Endothelial cell of umbilical vein (primary cell): ENCODE data around the gene CXCL16. TPM values are rescaled to one million over a fixed set of nuclear protein-coding genes. Genes with fewer than 3 reads are reported as not detected.

Experiments
- BruUV-seq: library from RNA; stranded (reverse); fragments of 400-500 nt; replicated peaks from 2 replicates; lab custom pipeline; 2021; lab: Mats Ljungman, UMichigan
- CTCF ChIA-PET: fragments of 300-600, 350-600 bp; sonication (Branson Sonifier 250); formaldehyde crosslinking; loops from one replicate; lab custom pipeline; 2021; ENCODE audit warnings: antibody characterized with exemption, inconsistent platforms; lab: Charles Lee
- POLR2A ChIA-PET: fragments of 300-600, 350-600 bp; sonication (Branson Sonifier 250); formaldehyde crosslinking; loops from one replicate; lab custom pipeline; 2021; ENCODE audit warnings: antibody characterized with exemption, inconsistent platforms; lab: Charles Lee
- DNase-seq: peaks from one replicate; pipeline ENCODE4 v3.0.0-alpha.2; 2011; ENCODE audit warnings: low read depth, low spot score
- FAIRE-seq: peaks from 2 replicates; lab custom pipeline; 2011; peaks lifted over from hg19 to GRCh38; lab: Jason Lieb, UNC
- H2AFZ ChIP-seq: 2 replicates; pipeline ENCODE4 v1.6.0; 2012; ENCODE audit warnings: low read depth, low read length, control low read depth, inconsistent platforms
- H3K27ac ChIP-seq: 2 replicates; pipeline ENCODE4 v1.5.1; 2011; ENCODE audit warnings: low read depth, mild to moderate bottlenecking, control low read depth, low read length, moderate library complexity; ENCODE audit not compliant: insufficient read depth
- H3K27me3 ChIP-seq, 2 experiments: 2 replicates each; pipeline versions ENCODE4 v1.6.0 to v1.6.1; 2011; ENCODE audit warnings: low read length in 2 of 2, mixed read lengths in 1 of 2; ENCODE audit not compliant: control insufficient read depth in 2 of 2, insufficient read depth in 2 of 2
- H3K36me3 ChIP-seq, 2 experiments: 2 replicates in 1 of 2; 3 replicates in 1 of 2; pipeline ENCODE4 v1.5.1; 2011; ENCODE audit warnings: low read length in 2 of 2, mild to moderate bottlenecking in 1 of 2, moderate library complexity in 1 of 2; ENCODE audit not compliant: control insufficient read depth in 2 of 2, insufficient read depth in 2 of 2; ENCODE audit errors: extremely low read depth in 1 of 2
- H3K4me1 ChIP-seq: 3 replicates; pipeline ENCODE4 v1.5.1; 2011; ENCODE audit warnings: mild to moderate bottlenecking, low read length; ENCODE audit not compliant: control insufficient read depth, insufficient read depth; ENCODE audit errors: extremely low read depth
- H3K4me2 ChIP-seq: 2 replicates; pipeline ENCODE4 v1.6.1; 2011; ENCODE audit warnings: low read length, control low read depth, mixed read lengths; ENCODE audit not compliant: insufficient read depth
- H3K4me3 ChIP-seq, 3 experiments: fragments of 200-600 bp in 1 of 3; sonication (generic), shearing (Covaris generic) in 1 of 3; replicated peaks in 1 of 3; 2 replicates each; pipeline ENCODE4 v1.5.1; 2011 to 2016; ENCODE audit warnings: control low read depth in 3 of 3, low read length in 3 of 3, mild to moderate bottlenecking in 2 of 3, inconsistent platforms in 1 of 3, low read depth in 1 of 3, moderate library complexity in 1 of 3; ENCODE audit not compliant: insufficient read depth in 1 of 3
- H3K79me2 ChIP-seq: 2 replicates; pipeline ENCODE4 v1.6.0; 2012; ENCODE audit warnings: low read length, inconsistent platforms; ENCODE audit not compliant: control insufficient read depth, insufficient read depth
- H3K9ac ChIP-seq: replicated peaks from 2 replicates; pipeline ENCODE3; 2011; ENCODE audit warnings: low read length, control low read depth; ENCODE audit not compliant: insufficient read depth; ENCODE audit errors: extremely low read depth
- H3K9me1 ChIP-seq: replicated peaks from 3 replicates; pipeline ENCODE4 v1.6.0; 2011; ENCODE audit warnings: mild to moderate bottlenecking, low read length; ENCODE audit not compliant: control insufficient read depth, insufficient read depth; ENCODE audit errors: extremely low read depth
- H3K9me3 ChIP-seq: replicated peaks from 2 replicates; pipeline ENCODE4 v1.5.1; 2012; ENCODE audit warnings: low read length, inconsistent platforms; ENCODE audit not compliant: control insufficient read depth, insufficient read depth
- H4K20me1 ChIP-seq: replicated peaks from 2 replicates; pipeline ENCODE3; 2011; ENCODE audit warnings: mild to moderate bottlenecking, low read length; ENCODE audit not compliant: control insufficient read depth, insufficient read depth; ENCODE audit errors: extremely low read depth
- FOS ChIP-seq: IDR thresholded peaks from 2 replicates; pipeline ENCODE4 v1.6.1; 2011; ENCODE audit warnings: mild to moderate bottlenecking, low read length, moderate library complexity, borderline replicate concordance; ENCODE audit not compliant: insufficient read depth
- GATA2 ChIP-seq: IDR thresholded peaks from 2 replicates; pipeline ENCODE4 v1.7.0; 2011; ENCODE audit warnings: low read depth, mild to moderate bottlenecking, moderate library complexity, mixed read lengths, low read length; ENCODE audit not compliant: insufficient read length, insufficient read depth
- JUN ChIP-seq: IDR thresholded peaks from 2 replicates; pipeline ENCODE4 v1.6.1; 2011; ENCODE audit warnings: borderline replicate concordance, low read depth; ENCODE audit not compliant: insufficient read length, insufficient read depth
- MYC ChIP-seq: IDR thresholded peaks from one replicate; pipeline ENCODE4 v1.6.1; 2011; ENCODE audit warnings: mild to moderate bottlenecking, low read depth, low read length
- POLR2A ChIP-seq: IDR thresholded peaks from 2 replicates; pipeline ENCODE4 v1.6.1; 2012; ENCODE audit warnings: low read depth, mild to moderate bottlenecking, control low read depth, low read length
- POLR2AphosphoS5 ChIP-seq: IDR thresholded peaks from 2 replicates; pipeline ENCODE4 v1.6.1; 2012; ENCODE audit warnings: low read depth, mild to moderate bottlenecking, control low read depth, low read length, moderate library complexity; ENCODE audit not compliant: insufficient read depth
- dilution Hi-C: fragments of 300-500 bp; cut with MboI; formaldehyde crosslinking; loops from one replicate; pipeline ENCODE4 v1.15.0; 2019; ENCODE audit warnings: low sequenced_read_pairs; ENCODE audit not compliant: extremely low pct_ligation_motif_present
- intact Hi-C: fragments of 100-400 bp; cut with micrococcal nuclease; formaldehyde crosslinking; loops from one replicate; pipeline ENCODE4 v1.10.0; 2022
- polyA plus RNA-seq, 4 experiments: library from polyadenylated mRNA; depleted of rRNA in 3 of 4; stranded (reverse) in 3 of 4; unstranded in 1 of 4; fragments of >200 nt; gene quantifications; 2 replicates each; pipeline versions ENCODE4 v1.2.1 to v1.2.3, GENCODE V29; 2011 to 2012; ENCODE audit warnings: missing spikeins in 1 of 4
- total RNA-seq: library from RNA; stranded (reverse); gene quantifications from 2 replicates; pipeline ENCODE4 v1.2.3, GENCODE V29; 2021
- TF ChIP-seq, protein P1 (sequence below), 2 donors: IDR thresholded peaks; 1 replicate in 1 of 2; 2 replicates in 1 of 2; pipeline ENCODE4 v1.5.1; 2011; ENCODE audit warnings: low read length in 2 of 2, mild to moderate bottlenecking in 2 of 2, moderate library complexity in 2 of 2, control low read depth in 1 of 2, inconsistent platforms in 1 of 2, low read depth in 1 of 2; ENCODE audit not compliant: insufficient read depth in 1 of 2; ENCODE audit errors: extremely low read depth in 1 of 2
- TF ChIP-seq, protein P2 (sequence below): IDR thresholded peaks from 2 replicates; pipeline ENCODE4 v1.6.1; 2011; ENCODE audit not compliant: insufficient read depth, insufficient read length

The CXCL16 gene
- total and polyA plus RNA-seq, 2 donors (not counting 3 experiments of a cell fraction or from before 2014, with no cell fraction given): 4.8 to 6.1 TPM

DNA sequence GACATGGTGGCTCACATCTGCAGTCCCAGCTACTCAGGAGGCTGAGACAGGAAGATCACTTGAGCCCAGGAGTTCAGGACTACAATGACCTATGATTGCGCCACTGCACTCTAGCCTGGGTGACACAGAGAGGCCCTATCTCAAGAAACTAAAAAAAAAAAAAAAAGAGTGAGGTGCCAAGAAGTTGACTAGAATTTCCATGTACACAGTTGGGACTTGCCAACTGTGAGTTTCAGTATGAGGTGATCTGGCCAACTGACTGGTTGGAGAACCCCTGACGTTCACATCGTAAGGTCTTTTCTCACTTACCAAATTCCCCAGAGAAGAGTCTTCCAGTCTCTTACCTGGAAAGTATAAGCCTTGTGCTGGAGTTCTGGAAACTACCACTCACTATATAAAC is 11.6 kb downstream of the CXCL16 start:
- dilution Hi-C loops: no loop called here

More for the DNA sequence above, 11.6 kb downstream of the CXCL16 start:
- FAIRE-seq (no peak), DNase-seq (no peak)
- Histone ChIP-seq H3K9me1 (no peaks in the 10 kb centered on the region), H3K36me3 (no peaks in the 10 kb centered on the region), H4K20me1 (no peaks in the 10 kb centered on the region), H3K79me2 (no peaks in the 10 kb centered on the region), H3K4me1 (peaks cover 2% of the 10 kb centered on the region), H3K27me3 (peaks cover 0 to 1% of the 10 kb centered on the region in 2 experiments), H2AFZ (no peak overlapping the region), H3K9ac (no peak overlapping the region), H3K9me3 (no peaks in the 10 kb centered on the region), H3K27ac (no peak overlapping the region), H3K4me2 (no peak overlapping the region), H3K4me3 (no peak overlapping the region)
- BruUV-seq: no TSS peak
- ChIA-PET POLR2A (no interaction called here), CTCF (no interaction called here)
- TF ChIP-seq MYC (no peak), JUN (no peak), POLR2A (no peak), POLR2AphosphoS5 (no peak), FOS (no peak), GATA2 (no peak)
- TF ChIP-seq, protein P1, sequence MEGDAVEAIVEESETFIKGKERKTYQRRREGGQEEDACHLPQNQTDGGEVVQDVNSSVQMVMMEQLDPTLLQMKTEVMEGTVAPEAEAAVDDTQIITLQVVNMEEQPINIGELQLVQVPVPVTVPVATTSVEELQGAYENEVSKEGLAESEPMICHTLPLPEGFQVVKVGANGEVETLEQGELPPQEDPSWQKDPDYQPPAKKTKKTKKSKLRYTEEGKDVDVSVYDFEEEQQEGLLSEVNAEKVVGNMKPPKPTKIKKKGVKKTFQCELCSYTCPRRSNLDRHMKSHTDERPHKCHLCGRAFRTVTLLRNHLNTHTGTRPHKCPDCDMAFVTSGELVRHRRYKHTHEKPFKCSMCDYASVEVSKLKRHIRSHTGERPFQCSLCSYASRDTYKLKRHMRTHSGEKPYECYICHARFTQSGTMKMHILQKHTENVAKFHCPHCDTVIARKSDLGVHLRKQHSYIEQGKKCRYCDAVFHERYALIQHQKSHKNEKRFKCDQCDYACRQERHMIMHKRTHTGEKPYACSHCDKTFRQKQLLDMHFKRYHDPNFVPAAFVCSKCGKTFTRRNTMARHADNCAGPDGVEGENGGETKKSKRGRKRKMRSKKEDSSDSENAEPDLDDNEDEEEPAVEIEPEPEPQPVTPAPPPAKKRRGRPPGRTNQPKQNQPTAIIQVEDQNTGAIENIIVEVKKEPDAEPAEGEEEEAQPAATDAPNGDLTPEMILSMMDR (IDR thresholded peaks at IDR 0.05; ENCODE audit: extremely low read depth in 1 of 2, insufficient read depth in 1 of 2, low read depth in 1 of 2, low read length in 2 of 2): no peak
- TF ChIP-seq, protein P2, sequence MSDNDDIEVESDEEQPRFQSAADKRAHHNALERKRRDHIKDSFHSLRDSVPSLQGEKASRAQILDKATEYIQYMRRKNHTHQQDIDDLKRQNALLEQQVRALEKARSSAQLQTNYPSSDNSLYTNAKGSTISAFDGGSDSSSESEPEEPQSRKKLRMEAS: no peak
- intact Hi-C loops: no loop called here
